Daoy (cell line): ENCODE data around the gene AKAP13. TPM values are rescaled to one million over a fixed set of nuclear protein-coding genes. Genes with fewer than 3 reads are reported as not detected.

ENCODE experiments used
- DNase-seq: peaks from one replicate; pipeline ENCODE4 v3.0.0-alpha.2; 2015; ENCODE audit warnings: low read depth
- total RNA-seq: library from RNA; depleted of rRNA; stranded (reverse); fragments of >200 nt; shearing (Covaris generic); gene quantifications from 2 replicates; pipeline ENCODE4 v1.2.3, GENCODE V29; 2014

The AKAP13 gene
- total RNA-seq, 1 experiment from 2014 or later: 18.5 TPM

DNA sequence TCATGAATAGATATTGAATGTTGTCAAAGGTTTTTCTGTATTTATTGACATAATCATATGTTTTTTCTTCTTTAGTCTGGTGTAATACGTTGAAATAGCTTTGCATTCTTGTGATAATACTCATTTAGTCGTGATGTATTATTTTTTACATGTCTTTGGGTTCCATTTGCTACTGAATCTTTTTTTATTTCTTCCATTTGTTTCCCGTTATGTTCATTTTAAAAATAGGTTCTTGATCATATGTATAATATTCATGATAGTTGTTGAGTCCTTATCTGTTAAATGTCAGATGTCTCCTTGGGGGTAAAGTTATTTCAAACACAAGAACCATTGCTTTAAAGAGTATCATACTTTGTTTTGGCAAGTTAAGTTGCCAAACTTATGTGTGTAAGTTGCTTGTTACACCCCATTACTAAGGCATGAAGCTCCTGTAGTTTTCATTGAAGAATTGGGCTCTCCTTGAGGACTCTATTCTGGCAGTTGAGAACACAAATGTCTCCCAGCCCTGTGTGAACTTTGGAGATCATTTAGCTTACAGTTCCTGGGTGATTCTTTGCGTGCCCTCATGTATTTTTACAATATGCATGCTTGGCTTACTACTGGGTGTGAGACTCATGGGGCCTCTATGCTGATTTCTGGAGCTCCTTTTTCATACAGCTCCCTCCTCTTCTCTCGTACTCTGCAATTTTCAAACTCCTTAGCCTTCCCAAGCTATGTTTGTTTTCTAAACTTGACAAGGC lies 8.3 kb downstream of the AKAP13 start:
- DNase-seq: no peak

DNA sequence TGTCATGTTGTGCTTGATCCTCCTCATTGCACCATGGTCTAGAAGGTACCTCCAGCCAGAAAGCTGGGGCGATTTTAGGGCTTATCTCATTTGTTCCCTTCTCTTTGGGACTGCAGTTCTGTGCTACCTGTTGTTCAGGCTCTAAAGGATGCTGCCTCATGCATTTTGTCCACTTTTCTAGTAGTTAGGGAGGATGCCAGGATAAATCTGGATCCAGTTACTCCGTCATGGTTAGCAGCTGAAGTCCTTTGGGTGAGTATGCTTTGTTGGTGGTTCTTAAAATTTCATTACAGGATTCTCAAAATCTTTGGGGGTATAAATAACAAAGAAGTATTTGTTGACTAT lies 8.9 kb downstream of the AKAP13 start:
- DNase-seq: no peak

DNA sequence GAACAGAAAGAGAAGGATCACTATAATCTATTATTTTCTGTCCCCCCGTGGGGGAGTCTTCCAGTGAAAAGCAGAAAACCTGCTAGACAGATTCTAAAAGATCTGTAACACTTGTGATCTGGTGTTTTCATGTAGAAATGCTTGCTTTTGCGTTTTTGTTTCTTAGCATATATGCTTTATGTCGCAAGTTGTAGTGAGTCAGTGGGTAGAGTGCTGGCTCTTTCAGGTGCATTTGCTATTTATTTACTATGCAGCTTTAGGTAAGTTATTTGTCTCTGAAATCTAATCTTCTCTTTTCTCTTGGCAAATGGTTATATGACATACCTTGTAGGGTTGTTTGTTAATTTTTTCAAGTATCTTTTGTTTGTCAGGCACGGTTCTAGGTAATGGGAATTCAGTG lies 9.4 kb downstream of the AKAP13 start:
- no peak for DNase-seq

DNA sequence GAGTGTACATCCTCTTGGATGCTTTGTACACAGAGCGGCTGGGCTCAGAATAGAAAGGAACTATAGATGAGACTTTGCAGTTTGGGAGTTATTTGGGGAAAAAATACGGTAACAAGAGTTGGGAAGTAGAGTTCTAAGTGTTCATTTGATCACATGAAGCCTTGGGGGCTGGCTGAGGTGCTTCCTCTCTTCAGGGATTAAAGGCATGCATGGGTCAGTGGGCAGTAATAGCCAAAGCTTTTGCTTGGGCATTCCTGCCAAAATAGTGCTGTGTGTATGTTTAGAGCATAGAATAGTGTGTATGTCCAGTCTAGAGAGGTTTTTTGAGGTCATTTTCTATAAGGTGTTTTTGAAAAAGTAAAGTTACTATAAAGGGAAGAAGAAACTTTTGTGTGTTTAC lies 12.8 kb downstream of the AKAP13 start:
- no peak for DNase-seq

DNA sequence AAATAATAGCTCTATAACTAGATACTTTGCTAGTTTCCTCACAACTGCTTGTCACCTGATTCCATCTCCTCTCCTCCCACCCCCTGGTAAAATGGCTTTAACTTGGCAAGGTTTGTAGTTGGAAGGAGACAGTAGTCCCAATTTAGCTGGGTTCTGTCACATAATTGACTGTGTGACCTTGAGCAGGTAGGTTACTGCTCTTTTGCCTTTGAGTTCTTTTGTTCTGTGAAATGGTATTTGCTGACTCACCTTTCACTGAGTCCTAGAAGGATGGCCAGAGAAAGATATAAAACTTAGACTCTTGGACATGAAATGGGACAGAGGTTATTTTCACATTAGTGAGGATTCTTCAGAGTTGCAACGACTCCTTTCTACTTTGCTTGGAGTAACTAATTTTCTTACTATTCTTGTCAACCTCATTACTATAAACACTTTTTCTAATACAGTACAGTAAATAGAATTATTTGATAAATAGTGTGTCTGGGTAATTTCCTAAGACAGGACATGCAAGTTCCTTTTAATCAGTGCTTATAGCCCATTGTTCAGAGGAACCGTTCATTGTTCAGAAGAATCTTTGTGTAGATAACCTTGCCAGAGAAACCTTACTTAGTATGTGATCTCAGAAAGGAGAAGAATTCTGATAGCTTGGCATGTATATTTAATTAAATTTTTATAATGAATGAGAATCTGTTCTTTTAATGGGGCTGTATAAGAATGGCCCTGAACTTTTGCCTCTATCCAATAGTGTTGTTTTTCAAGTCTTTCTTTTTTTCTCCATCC lies 14.3 kb downstream of the AKAP13 start:
- no peak for DNase-seq

DNA sequence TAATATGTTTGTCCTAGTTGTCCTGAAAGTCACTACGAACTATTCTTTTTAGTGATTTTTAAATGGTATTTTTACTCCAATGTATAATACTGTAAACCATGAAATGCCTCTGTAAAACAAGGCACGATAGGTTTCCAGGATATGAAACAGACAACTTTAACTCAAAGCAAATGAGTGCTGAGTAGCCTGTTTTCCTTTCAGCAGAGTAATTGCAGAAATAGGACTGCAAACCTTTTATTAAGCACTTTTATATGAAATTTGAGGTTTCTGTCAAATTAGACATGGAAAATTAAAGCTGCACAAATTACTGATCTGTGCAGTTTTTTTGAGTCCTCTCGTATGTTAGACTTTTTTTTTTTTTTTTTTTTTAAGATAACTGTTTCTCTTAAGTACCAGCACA lies 16.2 kb downstream of the AKAP13 start:
- DNase-seq: no peak

DNA sequence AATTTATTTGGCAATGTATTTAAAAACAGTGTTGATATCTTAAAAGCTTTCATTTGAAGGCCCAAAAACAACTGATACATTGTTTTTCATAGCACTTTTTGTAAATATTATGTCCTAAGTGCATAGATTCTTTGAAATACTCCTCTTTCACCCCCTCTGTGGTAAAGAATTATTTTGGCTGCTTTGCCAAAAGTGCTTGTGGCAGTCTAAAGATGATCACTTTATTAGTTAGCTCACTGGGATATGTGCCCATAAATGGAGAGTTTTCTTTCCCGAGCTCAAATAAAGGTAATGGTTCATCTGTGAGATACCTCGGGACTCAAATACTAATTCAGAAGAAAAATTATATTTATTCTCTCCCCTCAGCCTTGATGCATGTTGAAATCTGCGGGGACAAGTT lies 16.7 kb downstream of the AKAP13 start:
- no peak for DNase-seq

DNA sequence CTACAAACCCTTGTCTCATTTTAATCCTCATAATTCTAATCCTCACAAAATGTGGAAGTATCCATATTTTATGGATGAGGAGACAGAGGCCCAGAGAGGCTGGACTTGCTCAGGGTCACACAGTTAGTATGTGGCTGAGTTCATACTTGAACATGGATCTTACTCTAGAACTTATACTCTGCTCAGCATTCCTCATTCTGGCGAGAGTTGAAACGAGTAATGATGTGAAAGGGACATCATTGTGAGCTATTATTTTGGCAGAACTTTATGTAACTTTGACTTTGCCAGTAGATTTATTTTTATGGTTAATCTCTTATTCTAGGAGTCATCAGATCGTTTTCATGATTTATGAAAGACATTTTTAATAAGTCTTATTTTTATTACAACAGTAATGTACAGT lies 17.5 kb downstream of the AKAP13 start:
- no peak for DNase-seq

DNA sequence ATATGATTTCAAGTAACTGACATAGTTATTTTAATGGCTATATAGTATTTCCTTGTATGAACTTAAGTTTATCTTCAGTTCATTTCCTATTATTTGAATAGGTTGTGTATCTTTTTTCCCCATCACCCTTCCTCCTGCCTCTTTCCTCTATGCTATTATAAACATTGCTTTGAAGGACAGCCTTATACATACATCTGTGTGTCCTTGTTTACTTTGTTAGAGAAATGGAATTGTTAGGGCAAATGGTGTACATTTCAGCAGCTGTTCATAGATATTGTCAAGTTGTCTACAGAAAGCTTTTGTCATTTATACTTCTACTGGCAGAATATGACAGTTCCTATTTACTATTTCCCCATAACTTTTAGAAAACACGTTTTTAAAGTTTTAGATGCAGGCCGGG lies 18.4 kb downstream of the AKAP13 start:
- no peak for DNase-seq

DNA sequence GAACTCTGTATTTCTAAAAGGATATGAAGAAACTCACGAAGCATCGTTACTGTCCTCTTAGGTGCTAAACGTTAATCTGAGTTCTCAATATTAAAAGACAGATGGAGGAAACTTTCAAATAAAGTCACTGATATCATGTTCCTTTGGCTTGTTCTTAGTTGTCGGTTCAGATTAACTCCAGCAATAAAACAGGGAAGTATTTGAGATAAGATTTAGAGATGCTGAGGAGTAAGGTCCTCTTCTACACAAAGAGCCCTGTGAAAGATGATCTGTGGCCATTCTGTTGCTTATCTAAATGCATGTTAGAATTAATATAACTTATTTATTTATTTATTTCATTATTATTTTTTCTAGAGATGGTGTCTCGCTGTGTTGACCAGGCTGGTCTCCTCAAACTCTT lies 19.2 kb downstream of the AKAP13 start:
- DNase-seq: no peak

DNA sequence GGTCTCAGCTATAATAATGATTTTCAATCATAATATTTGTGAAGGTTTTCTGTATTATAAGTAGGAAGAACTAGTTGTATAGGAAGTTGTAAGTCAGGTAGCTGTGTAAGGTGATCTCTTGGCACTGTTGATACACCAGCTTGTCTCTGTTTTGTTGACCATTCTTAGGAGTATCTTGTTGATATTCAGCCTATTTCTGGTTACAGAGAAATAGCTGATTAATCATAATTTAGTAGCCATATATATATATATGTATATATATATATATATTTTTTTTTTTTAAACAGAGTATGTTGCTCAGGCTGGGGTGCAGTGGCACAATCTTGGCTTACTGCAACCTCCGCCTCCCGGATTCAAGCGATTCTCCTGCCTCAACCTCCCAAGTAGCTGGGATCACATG lies 20.2 kb downstream of the AKAP13 start:
- no peak for DNase-seq

DNA sequence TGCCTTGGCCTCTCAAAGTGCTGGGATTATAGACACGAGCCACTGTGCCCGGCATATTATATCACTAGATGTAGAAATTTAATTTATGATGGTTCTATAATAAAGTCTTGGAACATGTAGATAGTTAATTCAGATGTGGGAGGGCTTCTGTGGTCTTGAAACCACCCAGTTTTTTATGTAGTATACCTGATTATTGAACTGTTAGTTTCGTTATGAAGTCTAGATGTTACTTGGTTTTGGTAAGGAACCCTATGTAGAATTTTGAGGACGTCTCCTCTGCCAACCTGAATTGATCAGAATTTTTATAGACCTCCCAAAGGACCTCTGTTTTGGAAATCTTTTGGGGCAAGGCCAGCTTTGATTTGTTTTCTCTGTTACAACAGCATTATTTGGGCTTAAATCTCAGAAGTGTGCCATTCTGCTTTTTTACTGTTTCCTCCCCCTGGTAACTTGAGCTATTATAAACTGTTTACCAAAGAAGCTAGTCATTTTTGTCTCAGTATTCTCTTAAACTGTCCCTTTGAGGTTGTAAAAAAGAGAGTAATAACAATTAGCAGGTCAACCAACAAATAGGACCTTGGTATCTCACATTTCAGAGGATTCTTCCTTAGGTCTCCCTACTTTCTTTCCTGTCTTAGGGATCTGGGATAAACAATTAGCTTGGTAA lies 20.8 kb downstream of the AKAP13 start:
- DNase-seq: no peak

DNA sequence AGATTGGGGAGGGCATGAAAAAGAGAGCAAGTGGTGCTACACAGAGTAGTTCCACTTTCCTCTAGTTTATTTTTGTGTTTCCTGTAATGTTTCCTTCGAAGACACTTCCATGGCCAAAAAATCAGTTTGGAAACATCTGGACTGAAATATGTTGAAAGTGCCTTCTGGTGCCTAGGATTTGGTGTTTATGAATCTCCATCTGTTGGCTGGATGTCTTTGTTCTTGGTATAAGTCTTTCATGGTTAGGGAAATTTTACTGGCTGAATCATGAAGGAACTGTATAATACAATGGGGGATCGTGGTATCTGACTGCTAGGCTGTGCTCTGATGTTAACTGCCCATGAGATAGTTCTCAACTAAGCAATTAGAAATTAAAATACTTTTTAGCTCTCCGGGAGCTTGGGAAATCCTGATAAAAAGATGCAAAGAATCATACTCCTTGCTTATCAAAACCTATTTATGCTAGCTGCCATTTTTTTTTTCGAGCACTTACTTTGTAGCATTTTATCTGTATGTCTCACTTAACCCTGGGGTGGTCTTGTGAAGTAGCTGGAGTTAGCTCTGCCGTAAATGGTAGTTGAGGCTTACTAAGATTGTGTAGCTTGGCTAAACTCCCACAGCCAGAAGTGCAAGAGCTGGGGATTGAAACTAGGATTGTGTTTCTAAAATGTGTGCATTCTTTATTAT lies 21.9 kb downstream of the AKAP13 start:
- peak; percentile 44 for DNase-seq

DNA sequence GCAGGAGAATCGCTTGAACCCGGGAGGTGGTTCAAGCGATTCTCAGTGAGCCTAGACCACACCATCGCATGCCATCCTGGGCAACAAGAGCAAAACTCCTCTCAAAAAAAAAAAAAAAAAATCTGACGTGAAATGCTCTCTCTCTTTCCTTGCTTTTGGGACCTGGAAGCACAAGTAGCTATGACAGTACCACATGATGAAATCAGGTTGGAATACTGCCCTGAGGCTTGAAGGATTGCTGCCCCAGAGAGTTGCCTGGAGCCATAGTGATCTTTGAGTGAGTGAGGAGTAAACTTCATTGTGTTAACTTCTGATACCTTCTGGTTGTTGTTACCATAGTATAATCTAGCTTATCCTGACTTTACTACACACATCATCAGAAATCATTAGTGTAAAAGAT lies 23.3 kb downstream of the AKAP13 start:
- no peak for DNase-seq

DNA sequence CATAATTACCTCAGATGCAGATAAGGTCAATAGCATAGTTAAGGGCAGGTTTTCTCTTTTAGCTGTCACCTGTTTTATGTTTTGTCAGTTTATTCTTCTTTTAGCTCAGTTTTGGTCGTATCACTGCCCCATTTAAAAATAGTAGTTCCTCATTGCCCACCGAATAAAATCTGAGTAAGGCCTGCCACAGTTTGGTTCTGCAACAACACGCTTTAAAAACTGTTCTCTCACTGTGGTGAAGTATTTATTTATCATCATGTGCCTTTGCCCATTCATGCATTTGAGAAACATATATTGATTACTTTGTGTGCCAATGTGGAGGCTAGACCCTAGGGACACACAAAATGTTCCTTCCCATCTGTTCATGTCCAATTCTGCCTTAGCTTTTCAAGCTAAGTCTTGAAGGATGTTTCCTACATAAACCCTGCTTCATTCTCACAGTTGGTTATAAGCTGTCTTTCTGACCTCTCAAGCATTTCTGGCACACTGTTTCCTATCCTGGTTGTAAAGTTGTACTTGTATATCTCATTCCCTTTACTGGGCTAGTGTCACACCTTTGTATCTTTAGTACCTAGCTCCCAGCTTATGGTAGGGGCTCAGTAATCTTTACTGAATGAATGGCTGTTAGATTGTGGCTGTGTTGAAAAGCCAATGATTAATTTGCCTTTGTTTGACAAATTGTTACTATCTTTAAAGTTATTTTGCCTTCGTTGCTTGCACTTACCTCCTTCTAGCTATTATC lies 23.9 kb downstream of the AKAP13 start:
- no peak for DNase-seq

DNA sequence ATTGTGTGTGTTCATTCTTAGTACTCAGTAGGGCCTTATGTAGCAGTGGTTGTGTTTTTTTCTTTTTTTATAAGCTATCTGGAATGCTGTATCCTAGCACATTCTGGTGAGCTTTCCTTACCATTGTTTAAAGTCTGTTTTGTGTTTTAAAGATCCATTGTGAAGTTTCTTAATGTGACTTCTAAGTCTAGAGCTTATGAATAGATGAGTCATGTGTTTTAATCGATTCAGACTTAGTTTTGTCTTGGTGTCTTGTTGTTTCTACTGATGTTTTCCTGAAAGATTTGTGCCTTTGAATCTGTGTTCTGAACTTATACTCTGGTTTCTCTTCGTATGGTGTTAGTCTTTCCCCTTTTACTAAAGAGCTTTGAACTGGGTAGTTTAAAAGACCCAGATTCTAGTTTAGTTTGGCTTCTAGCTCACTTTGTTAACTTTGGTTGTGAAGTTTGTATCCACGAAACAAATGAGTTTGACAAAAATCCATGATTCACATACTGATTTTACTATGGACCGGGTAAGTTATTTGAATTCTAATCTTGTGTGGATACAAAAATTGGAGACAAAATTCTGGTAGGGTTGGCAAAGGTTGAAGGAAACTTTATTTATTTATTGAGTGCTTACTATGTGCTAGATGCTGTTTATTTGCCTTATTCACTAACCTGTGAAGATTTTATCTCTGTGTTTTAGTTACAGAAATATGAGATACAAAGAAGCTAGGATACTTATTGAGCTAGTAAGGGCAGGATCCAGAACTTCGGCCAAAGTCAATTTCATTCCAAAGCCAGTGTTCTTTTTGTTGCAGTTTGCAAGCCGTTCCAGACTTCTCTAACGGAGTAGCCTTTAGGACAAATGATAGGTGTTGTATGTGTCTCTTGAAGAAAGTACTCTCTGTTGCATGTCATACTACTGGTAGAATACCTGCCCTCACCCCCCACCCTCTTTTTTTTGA lies 24.8 kb downstream of the AKAP13 start:
- DNase-seq: no peak

DNA sequence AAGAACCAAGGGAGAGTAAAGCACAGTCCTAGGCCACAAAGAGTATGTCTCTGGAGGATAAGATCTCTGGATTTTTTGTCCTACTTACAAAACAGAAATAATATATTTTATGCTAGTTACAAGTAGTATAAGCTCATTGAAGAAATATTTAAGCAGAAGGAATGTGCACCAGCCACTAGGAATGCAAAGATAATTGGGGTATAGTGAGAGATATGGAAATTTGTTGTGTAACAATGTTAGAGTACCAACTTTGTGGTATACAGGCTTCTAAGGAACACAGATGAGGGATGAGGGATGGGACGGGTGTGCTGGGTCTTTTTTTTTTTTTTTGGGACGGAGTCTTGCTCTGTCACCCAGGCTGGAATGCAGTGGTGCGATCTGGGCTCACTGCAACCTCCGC lies 26.5 kb downstream of the AKAP13 start:
- no peak for DNase-seq

DNA sequence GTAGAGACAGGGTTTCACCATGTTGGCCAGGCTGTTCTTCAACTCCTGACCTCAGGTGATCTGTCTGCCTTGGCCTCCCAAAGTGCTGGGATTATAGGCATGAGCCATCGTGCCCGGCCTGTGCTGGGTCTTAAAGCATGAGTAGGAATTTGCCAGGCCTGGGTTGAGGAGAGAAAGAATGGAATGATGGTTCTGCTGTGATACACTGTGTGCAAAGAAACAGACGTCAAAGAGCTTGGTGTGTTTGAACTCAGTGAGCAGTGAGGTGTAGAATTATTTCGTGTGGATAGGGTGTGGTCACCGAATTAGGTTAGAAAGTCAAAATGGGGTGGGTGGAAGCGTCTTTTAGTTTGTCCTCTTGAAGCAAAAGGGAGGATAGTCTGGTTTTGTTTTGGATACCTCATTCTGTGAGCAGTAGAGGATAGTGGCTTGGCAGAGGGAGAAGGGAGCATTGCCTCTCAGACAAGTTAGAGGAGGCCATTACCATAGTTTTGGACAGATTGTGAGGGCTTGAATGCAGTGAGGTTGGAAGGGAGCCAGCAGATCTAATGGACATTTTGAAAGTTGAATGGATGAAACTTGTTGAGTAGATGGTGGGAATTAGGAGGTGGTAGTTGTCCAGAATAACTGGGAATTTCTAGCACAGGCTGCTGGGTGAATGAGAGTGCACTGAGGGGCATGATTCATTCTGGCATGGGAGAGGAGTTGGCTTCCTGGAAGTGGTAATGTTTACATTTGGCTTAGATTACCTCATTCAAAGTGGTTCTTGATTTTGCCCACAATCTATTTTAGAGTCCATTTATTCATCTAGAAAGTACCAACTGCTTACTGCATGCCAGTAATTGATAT lies 27.2 kb downstream of the AKAP13 start:
- peak; percentile 82 for DNase-seq

DNA sequence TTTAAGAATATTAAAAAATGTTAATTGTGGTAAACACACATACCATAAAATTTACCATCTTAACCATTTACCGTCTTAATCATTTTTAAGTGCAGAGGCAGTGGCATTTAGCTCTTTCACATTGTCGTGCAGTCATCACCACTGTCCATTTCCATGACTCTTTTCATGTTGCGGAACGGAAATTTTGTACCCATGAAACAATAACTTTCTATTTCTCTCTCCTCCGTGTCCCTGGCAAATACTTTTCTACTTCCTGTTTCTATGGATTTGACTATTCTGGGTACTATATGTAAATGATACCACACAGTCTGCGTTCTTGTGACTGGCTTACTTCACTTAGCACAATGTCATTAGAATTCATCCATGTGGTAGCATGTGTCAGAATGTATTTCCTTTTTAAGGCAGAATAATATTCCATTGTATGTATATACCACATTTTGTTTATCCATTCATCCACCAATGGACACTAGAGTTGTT lies 27.9 kb downstream of the AKAP13 start:
- peak; percentile 12 for DNase-seq
